H1 (cell line): ENCODE results near the gene ST3GAL3. TPM values are rescaled to one million over a fixed set of nuclear protein-coding genes. Genes with fewer than 3 reads are reported as not detected.

Experiments
- CBX5 ChIP-seq: fragments of 300-800, 300-1000 bp; sonication (generic); IDR thresholded peaks from 2 replicates; pipeline ENCODE4 v1.7.1; 2016; ENCODE audit warnings: antibody characterized with exemption, low read length, low read depth
- MAX ChIP-seq: IDR thresholded peaks from 2 replicates; pipeline ENCODE4 v1.6.1; 2012; ENCODE audit warnings: inconsistent platforms
- RXRA ChIP-seq: IDR thresholded peaks from 2 replicates; pipeline ENCODE4 v1.6.1; 2011; ENCODE audit warnings: low read depth, mild to moderate bottlenecking, low read length, moderate library complexity; ENCODE audit not compliant: insufficient read depth
- SP1 ChIP-seq: IDR thresholded peaks from 2 replicates; pipeline ENCODE4 v1.6.1; 2011; ENCODE audit warnings: low read depth, low read length
- SP4 ChIP-seq: IDR thresholded peaks from 2 replicates; pipeline ENCODE4 v1.6.1; 2012; ENCODE audit warnings: low read length, inconsistent platforms
- TAF7 ChIP-seq: optimal IDR thresholded peaks from 2 replicates; pipeline ENCODE3; 2011; ENCODE audit warnings: low read depth, mild to moderate bottlenecking, inconsistent platforms, low read length, moderate library complexity, borderline replicate concordance
- TEAD4 ChIP-seq: IDR thresholded peaks from 2 replicates; pipeline ENCODE4 v1.6.1; 2012; ENCODE audit warnings: low read depth, low read length, inconsistent platforms, mixed read lengths
- polyA plus RNA-seq, 7 experiments: library from polyadenylated mRNA; depleted of rRNA in 3 of 7; stranded (reverse) in 5 of 7; unstranded in 2 of 7; fragments of >200 nt in 5 of 7; fragments of 200-250 nt in 2 of 7; gene quantifications; 1 replicate in 5 of 7; 2 replicates in 1 of 7; 4 replicates in 1 of 7; pipeline versions ENCODE4 v1.2.1 to v1.2.3, GENCODE V29; 2011 to 2013; ENCODE audit warnings: missing spikeins in 2 of 7, mixed read lengths in 2 of 7
- total RNA-seq: library from RNA; stranded (reverse); fragmentation: NEBNext Ultra II Directional; extraction: Animal tissue kit (Norgen Biotek cat#: 25700); gene quantifications from 2 replicates; pipeline ENCODE4 v1.2.1, GENCODE V29; 2021

The ST3GAL3 gene
- total and polyA plus RNA-seq, 2 of the 8 experiments (the other 6 are each of a cell fraction or from before 2014, with no cell fraction given) = 6.8 to 7.0 TPM

GRCh38 chr1:43772978-43773377, 65.6 kb downstream of the ST3GAL3 start (continued):
- TF ChIP-seq SP1 (no peak), CBX5 (no peak), MAX (no peak), TAF7 (no peak), RXRA (no peak), SP4 (no peak), TEAD4 (no peak)
